Measurements from ENCODE around the gene NAPSA. TPM values are rescaled to one million over a fixed set of nuclear protein-coding genes. Genes with fewer than 3 reads are reported as not detected.

The NAPSA gene
- total and polyA plus RNA-seq, 8 donors: 21.2 to 3,296 (median 39.3) TPM

GRCh38 chr19:50377051-50377461 lies 11.6 kb upstream of the NAPSA start:
- peak; percentile 0 for ATAC-seq
- DNase-seq: no peak
- TF ChIP-seq CTCF (IDR thresholded peaks at IDR 0.05): no peak
- Histone ChIP-seq H3K27ac (peak overlapping the region in 1 of 2 donors; percentile 100), H3K9me3 (no peaks in the 10 kb centered on the region), H3K4me3 (peak overlapping the region in 1 of 2 donors; percentile 88), H3K27me3 (no peaks in the 10 kb centered on the region), H3K4me1 (peaks cover 4 to 36% of the 10 kb centered on the region in 2 donors), H3K36me3 (peaks cover 0 to 49% of the 10 kb centered on the region in 2 donors)
- intact Hi-C loops (cut with DNase I): no loop called here

GRCh38 chr19:50376166-50377050 lies 11.0 kb upstream of the NAPSA start, which contains the start of gene NR1H2:
Gene NR1H2 (plus strand): TSS chr19:50376457. CDS start chr19:50377606, 1,149 bp downstream.
- H3K9me3 ChIP-seq: no peaks in the 10 kb centered on the region
- peak within 1 kb of the TSS; percentile 96 to 100 for H3K27ac ChIP-seq
- peaks cover 0 to 42% of the 10 kb centered on the region in 2 donors for H3K36me3 ChIP-seq
- H3K4me1 ChIP-seq: peaks cover 4 to 36% of the 10 kb centered on the region in 2 donors
- ATAC-seq: peak; percentile 85
- intact Hi-C loops (cut with DNase I): no loop called here
- no peaks in the 10 kb centered on the region for H3K27me3 ChIP-seq
- TF ChIP-seq CTCF (IDR thresholded peaks at IDR 0.05): no peak
- DNase-seq: peak; percentile 93 to 98 (median 95)
- H3K4me3 ChIP-seq: peak within 1 kb of the TSS; percentile 88

- Histone ChIP-seq H3K4me1 (peaks cover 0 to 13% of the 10 kb centered on the region in 2 donors), H3K9me3 (no peaks in the 10 kb centered on the region), H3K4me3 (no peak overlapping the region), H3K27ac (peak overlapping the region; percentile 9 to 70), H3K36me3 (no peaks in the 10 kb centered on the region), H3K27me3 (no peaks in the 10 kb centered on the region)
- no peak for DNase-seq
- intact Hi-C loops (cut with DNase I): no loop called here
- peak; percentile 0 for ATAC-seq
- no peak for TF ChIP-seq CTCF (IDR thresholded peaks at IDR 0.05)
Observed at GRCh38 chr19:50371914-50372475, 6.6 kb upstream of the NAPSA start.

- ATAC-seq: peak; percentile 80
- H3K4me3 ChIP-seq: peak overlapping the region; percentile 56 to 65
- peak overlapping the region; percentile 82 to 87 for H3K27ac ChIP-seq
- DNase-seq: peak; percentile 80 to 90 (median 86)
- H3K9me3 ChIP-seq: no peaks in the 10 kb centered on the region
- intact Hi-C loops (cut with DNase I): loop anchor here in 1 of 2 donors (5.0 to 10.0 kb wide), 3 partner anchors 46 to 416 kb away; partner anchors contain the start of gene SPIB
- H3K36me3 ChIP-seq: no peaks in the 10 kb centered on the region
- peaks cover 0 to 5% of the 10 kb centered on the region in 2 donors for H3K4me1 ChIP-seq
- TF ChIP-seq CTCF (IDR thresholded peaks at IDR 0.05): peak; percentile 84 to 92
- H3K27me3 ChIP-seq: no peaks in the 10 kb centered on the region
Observed at GRCh38 chr19:50368649-50369570, 3.5 kb upstream of the NAPSA start.

Measured in left lung (tissue), 10 donors.